ENCODE data around the gene HTD2.

GRCh38 chr3:58329922-58330413 lies 23.6 kb downstream of the HTD2 start:
- TF ChIP-seq CTCF (IDR thresholded peaks at IDR 0.05) (no peak), POLR2A (IDR thresholded peaks at IDR 0.05) (no peak)
